NCI-H2107 treated with DMSO at 0.1 percent for 48 hours (cell line): ENCODE results near the gene NAE1.
"Not testable (repeated sequence)": the region's sequence is repeated elsewhere in the genome, so short reads cannot be mapped to it uniquely, and the experiment has no call there.

Experiments used
- DNase-seq: peaks from one replicate; lab custom pipeline; 2025; ENCODE audit not compliant: unreplicated experiment; lab: John Stamatoyannopoulos, UW

NAE1 gene

DNA sequence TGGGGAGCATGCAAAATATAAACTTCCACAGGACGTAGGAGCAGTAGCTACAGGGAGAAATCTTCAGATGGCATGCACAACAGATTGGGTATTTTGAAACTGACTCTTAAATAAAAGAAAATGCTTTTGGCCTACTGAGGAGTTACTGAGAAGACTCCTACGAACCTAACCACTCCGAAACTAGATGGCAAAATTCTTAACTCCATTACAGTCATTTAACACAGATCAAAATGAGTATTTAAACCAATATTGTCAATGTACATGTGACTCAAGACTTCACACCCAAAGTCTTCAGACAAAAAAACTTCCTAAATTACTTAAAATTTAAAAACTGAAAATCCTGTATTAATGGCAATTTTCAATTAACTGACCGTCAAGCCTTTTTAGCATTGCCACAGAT lies 21.0 kb downstream of the NAE1 start:
- no peak for DNase-seq

DNA sequence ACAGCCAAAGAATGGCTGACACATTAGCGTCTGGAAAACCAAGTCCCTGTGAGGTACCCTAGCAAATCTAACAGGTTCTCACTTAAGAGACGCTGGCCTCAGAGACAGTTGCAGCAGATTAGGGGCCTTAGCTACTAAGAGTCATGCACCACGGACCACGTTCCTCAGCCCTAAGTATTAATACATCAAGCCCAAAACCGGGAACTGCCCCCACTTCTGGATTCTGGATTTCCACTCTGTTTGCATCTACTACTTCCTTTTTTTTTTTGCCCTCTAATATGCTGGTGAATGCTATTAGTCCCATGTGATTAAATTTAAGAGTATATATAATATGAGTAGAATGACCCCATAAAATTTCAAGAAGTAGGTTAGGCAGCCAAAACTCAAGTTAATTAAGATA lies 28.6 kb downstream of the NAE1 start:
- DNase-seq: no peak

DNA sequence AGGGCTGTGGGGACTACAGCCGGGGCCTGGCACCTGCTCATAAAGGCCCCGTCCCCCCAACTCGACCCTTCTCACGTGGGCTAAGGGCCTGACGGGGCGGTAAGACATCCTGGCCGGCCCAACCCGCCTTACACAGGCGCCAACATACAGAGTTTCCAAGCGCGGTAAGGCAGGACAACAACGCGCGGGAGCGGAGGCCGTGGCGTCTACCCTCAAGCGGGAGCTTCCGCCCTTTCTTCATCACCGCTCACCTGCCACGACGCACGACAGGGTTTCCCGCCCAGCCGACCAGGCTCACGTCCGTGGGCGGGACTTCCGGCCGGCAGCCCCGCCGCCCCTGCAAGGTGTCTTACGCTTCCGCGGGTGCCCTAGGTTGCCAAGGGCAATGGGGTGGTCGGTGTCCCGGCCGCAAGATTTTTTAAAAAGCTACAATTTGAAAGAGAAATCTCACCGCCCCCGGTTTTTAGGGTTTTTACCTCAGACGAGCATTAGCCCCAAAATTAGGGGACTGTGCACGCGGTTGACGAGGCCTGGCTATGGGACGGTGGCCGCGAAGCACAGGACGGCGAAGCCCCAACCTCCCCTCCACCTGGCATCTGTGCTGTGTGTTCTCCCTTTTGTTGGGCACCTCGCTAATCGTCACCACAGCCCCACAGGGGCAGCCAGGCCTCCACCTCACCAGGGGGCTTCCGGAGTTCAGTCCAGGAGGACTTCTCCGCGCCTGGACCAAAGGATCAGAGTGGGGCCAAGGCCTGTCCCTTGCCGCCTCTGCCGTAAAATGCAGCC lies 29.3 kb downstream of the NAE1 start, which contains the start of gene TERB1:
TSS of gene TERB1 (minus strand) at position 265 of the 786 bp plus-strand sequence. CDS start 4,786 bp downstream, outside the sequence.
- DNase-seq: no peak

DNA sequence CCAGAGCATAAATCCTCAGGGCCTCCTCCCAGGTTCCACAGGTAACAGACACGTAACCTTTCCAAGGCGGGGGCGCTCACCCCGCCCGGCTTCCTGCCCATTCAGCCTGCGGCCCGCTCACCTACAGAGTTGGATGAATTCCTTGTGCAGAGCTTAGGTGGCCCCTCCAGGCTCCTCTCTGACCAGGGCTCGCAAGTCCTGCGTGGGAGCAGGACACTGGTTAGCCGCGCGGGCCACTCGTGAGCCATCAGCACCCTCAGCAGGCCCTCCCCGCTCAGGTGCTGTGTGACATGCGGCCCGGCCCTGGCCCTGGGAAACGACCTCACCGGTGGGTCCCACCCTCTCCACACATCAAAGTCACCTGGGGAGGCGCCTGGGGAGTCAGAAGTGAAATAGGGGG lies 29.9 kb downstream of the NAE1 start:
- DNase-seq: no peak

DNA sequence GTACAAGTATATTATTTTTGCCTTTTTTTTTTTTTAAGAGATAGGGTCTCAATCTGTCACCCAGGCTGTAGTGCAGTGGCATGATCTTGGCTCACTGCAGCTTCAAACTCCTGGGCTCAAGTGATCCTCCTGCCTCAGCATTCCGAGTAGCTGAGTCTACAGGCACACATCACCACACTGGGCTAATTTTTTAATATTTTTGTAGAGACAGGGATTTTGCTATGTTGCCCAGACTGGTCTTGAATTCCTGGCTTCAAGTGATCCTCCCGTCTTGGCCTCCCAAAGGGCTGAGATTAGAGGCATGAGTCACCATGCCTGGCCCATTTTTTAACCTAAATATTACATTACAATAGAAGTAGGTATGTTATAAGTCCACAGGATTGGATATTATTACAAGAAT lies 32.6 kb downstream of the NAE1 start:
- no peak for DNase-seq

DNA sequence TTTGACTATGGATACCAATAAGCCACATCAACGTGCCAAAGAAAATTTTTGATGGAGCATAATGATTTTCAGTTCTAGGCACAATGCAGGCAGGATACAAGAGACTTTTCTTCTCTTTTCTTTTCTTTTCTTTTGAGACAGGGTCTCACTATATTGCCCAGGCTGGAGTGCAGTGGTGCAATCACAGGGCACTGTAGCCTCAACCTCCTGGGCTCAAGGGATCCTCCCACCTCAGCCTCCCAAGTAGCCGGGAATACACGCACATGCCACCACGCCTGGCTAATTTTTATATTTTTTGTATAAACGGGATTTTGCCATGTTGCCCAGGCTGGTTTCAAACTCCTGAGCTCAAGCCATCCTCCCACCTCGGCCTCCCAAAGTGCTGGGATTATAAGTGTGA lies 36.8 kb downstream of the NAE1 start:
- DNase-seq: not testable (repeated sequence)

DNA sequence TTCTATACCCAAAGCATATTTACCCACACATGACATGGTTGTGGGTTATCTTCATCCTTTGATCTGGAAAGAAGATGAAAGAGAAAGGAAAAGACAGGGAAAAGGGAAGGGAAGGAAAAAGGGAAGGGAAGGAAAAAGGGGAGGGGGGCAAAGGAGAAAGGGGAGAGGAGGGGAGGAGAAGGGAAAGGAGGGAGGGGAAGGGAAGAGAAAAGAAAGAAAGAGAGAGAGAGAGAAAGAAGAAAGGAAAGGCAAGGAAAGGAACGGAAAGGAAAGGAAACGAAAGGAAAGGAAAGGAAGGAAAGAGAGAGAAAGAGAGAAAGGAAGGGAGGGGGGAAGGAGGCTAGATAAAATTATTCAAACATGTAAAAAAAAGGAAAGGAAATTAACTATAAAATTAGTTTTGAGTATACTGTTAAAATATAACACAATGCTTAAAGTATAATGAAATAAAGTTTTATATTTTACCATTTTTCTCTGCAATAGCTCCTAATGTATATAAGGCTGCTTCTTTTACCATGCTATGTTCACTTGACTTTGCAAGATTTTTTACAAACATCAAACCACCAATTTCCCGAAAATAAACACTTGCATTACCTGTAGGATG lies 40.5 kb downstream of the NAE1 start:
- no peak for DNase-seq

DNA sequence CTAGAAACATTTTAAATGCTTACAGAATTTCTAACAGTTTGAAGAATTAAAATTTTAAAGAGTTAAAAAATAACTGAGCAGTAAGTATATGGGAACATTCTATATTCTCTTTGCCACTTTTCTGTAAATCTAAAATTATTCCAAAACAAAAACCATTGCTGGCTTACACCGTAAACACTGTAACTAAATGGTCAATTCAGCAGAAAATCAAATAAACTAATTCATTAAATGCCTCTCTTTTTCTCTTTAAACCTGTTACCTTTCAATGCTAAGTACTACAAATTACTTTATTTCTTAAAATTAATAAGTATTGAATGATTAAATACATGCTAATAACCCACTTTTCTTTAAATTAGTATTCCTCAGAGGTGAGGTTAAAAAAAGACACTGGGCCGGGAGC lies 43.3 kb downstream of the NAE1 start:
- DNase-seq: no peak

DNA sequence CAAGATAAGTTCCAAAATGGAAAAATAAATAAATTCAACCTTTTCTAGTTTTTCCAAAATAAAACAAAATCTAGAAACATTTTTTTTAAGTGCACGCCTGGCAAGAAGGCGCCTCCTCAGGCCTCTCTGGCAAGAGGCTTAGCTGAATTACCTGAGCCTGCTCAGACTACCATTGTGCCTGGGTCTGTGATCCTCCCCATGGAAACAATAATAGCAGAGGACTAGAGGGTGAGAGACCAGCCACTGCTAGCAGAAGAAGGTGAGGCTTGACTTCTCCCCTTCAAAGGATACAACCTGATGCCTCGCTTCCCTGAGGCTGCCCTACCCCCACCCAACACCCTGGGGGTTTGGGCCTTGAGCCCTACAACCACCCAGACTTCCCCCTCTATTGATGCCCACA lies 44.2 kb downstream of the NAE1 start:
- DNase-seq: no peak

DNA sequence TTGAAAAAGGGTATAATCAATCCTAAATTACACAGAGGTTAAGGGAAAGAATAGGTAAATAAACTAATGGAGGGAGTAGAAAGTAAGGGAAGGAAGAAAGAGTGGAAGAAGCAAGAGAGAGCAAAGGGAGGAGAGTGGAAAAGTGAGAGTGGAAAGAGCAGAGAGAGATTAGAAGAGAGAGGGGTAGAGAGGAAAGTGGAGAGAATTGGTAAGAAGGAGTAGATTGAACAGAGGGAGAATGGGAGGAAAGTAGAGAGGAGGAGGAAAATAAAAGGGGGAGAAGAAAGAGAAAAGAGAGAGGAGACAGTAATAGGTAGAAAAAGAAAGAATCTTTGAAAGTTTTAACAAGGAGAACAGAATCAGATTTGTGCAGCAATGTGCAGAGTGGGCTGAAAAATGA lies 54.3 kb downstream of the NAE1 start:
- no peak for DNase-seq

DNA sequence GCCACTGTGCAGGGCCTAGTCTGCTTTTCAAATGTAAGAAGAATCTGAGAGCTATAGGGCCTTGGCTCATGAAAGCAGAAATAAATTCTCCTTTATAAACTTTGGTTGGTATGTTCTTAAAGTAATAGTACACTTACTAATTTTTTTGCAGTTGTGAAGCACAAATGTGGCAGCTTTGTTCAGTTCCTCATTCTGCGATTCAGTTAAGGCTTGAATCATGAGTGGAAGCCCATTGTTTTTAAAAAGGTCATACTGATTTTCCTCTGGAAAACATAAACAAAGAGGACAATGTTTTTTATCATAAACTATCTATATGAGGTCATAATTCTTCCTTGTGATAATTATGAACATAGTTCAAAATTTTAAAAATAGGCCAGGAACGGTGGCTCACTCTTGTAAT lies 55.8 kb downstream of the NAE1 start:
- no peak for DNase-seq

DNA sequence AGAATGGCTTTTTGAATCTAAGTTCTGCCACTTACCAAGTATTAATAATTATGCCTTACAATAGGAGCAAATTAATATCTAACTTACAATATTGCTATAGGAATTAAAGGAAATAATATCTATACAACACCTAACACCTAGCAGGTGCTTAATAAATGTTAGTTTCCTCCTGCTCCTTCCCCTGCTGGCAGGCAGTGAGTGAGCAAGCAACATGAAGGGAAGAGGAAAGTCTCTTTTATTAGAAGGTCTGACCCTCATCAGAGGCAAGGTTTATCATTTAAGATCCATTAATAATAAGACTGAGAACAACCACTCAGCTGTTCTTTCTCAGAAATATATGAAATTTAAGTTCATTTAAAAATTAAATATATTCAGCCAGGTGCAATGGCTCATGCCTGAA lies 72.7 kb downstream of the NAE1 start:
- DNase-seq: no peak

DNA sequence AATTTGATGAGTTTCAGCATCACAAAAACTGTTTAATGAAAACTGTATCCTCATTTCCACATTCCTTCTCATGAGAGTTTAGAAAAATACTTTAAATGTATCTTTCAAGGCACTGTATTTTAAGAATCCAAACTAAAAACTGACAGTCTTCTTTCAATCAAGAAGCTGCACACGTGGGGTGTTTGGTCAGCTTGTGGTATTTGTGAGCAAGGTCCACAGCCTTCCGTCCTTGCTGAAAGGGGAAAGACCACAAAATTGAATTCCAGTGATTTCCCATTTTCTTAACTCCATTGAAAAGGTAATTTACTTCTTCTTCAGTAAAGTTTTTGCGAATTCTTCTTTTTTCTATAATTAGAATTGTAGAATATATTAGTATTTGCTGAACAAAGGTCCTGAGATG lies 76.0 kb downstream of the NAE1 start:
- no peak for DNase-seq

DNA sequence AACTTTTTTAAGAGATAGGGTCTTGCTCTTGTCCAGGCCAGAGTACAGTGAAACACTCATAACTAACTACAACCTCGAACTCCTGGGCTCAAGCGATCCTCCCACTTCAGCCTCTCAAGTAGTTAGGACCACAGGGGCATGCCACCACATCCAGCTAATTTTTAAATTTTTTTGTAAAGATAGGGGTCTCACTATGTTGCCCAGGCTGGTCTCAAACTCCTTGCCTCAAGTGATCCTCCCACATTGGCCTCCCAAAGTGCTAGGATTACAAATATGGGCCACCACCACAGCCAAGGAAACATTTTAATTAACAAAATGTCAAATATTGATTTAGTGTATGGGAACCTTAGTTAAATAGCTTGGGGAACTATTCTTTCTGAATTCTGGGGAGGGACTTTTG lies 76.6 kb downstream of the NAE1 start:
- DNase-seq: no peak

DNA sequence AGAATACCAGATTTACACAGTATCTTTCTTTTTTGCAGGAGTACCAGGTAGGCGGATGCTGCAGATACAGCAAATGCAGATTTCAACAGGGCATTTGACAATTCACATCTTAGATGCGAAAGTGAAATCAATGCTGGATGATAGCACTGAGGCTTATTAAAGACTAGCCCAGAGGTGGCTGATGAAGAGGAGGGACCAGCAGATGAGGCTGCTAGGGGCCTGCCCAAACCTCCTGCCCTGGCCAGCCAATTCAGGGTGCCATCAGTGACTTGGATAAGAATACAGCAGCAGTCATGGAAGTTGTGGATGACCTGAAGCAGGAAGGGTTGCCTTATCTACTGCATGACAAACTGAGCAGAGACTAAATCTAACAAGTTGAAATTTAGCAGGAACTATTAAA lies 77.8 kb downstream of the NAE1 start:
- DNase-seq: no peak
